Neutrophil (primary cell): ENCODE data around the gene ENTHD1.

Source experiments
- H3K27ac ChIP-seq: fragments of 200-600 bp; sonication (generic); 2 replicates; pipeline ENCODE4 v1.5.1; 2016; ENCODE audit warnings: mild to moderate bottlenecking, moderate library complexity
- H3K27me3 ChIP-seq: fragments of 200-600 bp; sonication (generic); 2 replicates; pipeline ENCODE4 v1.6.0; 2016; ENCODE audit warnings: mild to moderate bottlenecking
- H3K36me3 ChIP-seq: fragments of 200-600 bp; sonication (generic); 2 replicates; pipeline ENCODE4 v1.5.1; 2017
- H3K4me1 ChIP-seq, 2 experiments: fragments of 200-600 bp in 1 of 2; sonication (generic) in 1 of 2; 1 replicate in 1 of 2; 2 replicates in 1 of 2; pipeline versions ENCODE4 v1.5.1 to v1.6.1; 2013 to 2016; ENCODE audit warnings: low read depth in 1 of 2, low read length in 1 of 2, mild to moderate bottlenecking in 1 of 2, moderate library complexity in 1 of 2; ENCODE audit not compliant: control insufficient read depth in 1 of 2, insufficient read depth in 1 of 2
- H3K4me3 ChIP-seq, 2 experiments: fragments of 200-600 bp in 1 of 2; sonication (generic) in 1 of 2; 1 replicate in 1 of 2; 2 replicates in 1 of 2; pipeline ENCODE4 v1.5.1; 2013 to 2016; ENCODE audit warnings: low read depth in 1 of 2, low read length in 1 of 2, mild to moderate bottlenecking in 1 of 2, moderate library complexity in 1 of 2
- H3K9me3 ChIP-seq: fragments of 200-600 bp; sonication (generic); 2 replicates; pipeline ENCODE4 v1.5.1; 2016
- TF ChIP-seq, protein P1 (sequence below): fragments of 200-600 bp; sonication (generic); IDR thresholded peaks from 2 replicates; pipeline ENCODE4 v1.5.1; 2016; ENCODE audit warnings: antibody characterized with exemption

The ENTHD1 gene

DNA sequence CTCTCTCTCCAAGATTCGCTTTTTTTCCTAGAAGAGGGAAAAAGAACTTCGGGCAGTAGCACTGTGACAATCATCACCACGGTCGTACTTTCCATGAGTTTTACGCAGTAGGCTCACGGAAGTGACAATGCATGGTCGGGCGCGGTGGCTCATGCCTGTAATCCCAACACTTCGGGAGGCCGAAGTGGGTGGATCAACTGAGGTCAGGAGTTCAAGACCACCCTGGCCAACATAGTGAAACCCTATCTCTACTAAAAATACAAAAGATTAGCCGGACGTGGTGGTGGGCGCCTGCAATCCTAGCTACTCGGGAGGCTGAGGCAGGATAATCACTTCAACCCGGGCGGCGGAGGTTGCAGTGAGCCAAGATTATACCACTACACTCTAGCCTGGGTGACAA is 30.7 kb upstream of the ENTHD1 start:
- Histone ChIP-seq H3K4me3 (no peak overlapping the region), H3K9me3 (no peaks in the 10 kb centered on the region), H3K36me3 (no peaks in the 10 kb centered on the region), H3K4me1 (peaks cover 11 to 19% of the 10 kb centered on the region in 2 experiments), H3K27ac (no peak overlapping the region), H3K27me3 (no peaks in the 10 kb centered on the region)
- TF ChIP-seq, protein P1, sequence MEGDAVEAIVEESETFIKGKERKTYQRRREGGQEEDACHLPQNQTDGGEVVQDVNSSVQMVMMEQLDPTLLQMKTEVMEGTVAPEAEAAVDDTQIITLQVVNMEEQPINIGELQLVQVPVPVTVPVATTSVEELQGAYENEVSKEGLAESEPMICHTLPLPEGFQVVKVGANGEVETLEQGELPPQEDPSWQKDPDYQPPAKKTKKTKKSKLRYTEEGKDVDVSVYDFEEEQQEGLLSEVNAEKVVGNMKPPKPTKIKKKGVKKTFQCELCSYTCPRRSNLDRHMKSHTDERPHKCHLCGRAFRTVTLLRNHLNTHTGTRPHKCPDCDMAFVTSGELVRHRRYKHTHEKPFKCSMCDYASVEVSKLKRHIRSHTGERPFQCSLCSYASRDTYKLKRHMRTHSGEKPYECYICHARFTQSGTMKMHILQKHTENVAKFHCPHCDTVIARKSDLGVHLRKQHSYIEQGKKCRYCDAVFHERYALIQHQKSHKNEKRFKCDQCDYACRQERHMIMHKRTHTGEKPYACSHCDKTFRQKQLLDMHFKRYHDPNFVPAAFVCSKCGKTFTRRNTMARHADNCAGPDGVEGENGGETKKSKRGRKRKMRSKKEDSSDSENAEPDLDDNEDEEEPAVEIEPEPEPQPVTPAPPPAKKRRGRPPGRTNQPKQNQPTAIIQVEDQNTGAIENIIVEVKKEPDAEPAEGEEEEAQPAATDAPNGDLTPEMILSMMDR = no peak

DNA sequence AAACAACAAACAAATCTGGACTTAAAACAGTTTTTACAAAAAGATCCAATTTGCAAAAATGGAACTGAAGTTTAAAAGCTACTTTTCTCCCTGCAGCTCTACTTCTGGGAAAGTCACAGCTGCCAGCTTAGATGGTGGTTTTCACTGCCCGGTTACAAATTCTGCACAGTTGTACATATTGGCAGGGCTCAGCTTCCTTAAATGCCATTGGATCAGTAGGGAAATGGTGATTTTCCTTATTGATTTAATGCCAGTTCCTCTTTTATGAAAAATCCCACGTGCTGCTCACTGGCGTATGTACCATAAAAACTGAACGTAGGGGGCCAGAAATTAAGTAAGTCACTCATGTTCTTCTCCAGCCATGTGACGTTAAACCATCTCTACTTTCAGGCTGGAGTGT is 30.1 kb upstream of the ENTHD1 start:
- no peaks in the 10 kb centered on the region for H3K36me3 ChIP-seq
- no peaks in the 10 kb centered on the region for H3K27me3 ChIP-seq
- H3K4me3 ChIP-seq = no peak overlapping the region
- H3K4me1 ChIP-seq = peaks cover 5 to 13% of the 10 kb centered on the region in 2 experiments
- H3K9me3 ChIP-seq = no peaks in the 10 kb centered on the region
- TF ChIP-seq, protein P1 = no peak
- H3K27ac ChIP-seq = no peak overlapping the region

DNA sequence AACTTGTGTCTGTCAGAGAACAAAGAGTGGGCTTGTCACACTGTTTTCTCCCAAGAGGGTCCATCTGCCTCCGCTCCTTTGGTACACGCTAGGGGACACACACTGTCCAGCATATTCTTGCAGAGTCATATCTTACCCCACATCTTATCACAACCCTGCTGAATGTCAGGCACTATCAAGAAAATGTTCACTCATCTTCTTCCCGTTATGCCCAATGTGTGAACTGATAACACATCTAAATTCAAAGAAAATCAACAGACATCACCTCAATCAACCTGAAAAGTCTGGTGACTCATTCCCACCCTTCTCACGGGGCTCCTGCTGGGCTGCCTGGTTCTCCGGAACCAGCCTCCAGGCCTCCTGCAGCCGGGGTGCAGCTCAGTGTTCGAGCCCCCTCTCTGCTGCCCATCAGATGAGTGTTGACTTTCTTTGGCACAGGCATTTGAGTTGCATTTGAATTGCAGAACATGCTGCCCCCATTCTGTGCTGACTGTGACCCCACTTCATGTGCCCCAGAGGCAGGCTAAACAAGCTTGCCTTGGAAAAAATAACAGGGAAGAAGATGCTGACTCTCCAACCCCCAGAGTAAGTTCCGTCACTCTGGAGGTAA is 26.7 kb upstream of the ENTHD1 start:
- Histone ChIP-seq H3K4me3 (no peak overlapping the region), H3K36me3 (no peaks in the 10 kb centered on the region), H3K27ac (no peak overlapping the region), H3K9me3 (no peaks in the 10 kb centered on the region), H3K4me1 (no peaks in the 10 kb centered on the region), H3K27me3 (no peaks in the 10 kb centered on the region)
- TF ChIP-seq, protein P1 = no peak

DNA sequence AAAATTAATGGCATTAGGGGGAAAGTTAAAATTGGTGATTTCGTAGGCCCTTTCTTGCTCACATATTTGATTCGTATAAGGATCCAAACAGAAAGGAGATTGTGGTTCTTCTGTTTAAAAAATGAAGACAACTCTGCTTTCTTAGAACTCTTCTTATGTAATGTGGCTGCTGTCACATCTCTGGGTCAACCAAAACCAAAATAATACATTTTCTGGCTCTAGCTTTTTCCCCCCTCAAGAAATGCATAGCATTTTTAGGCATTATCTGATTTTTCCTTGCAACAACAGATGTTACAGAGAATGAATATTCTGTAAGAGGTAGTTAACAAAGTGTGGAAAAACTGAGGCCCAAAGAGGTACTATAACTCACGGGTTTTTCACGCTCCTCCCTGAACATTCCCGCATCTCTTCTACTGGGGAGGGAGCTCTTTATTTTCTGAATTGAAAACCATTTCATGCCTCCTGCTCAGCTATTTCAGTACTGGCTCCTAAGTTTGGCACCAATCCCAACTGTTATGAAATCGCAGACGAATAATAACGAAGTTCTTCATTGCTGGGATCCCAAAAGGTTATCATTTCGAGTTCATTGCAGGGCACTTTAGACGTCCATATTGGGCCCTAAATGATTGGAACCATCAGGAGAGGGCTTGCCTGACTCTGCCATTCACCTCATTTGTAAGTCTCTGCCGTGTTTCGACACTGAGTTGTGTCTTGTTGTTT is 24.4 kb upstream of the ENTHD1 start:
- no peaks in the 10 kb centered on the region for H3K4me1 ChIP-seq
- TF ChIP-seq, protein P1 = no peak
- no peak overlapping the region for H3K27ac ChIP-seq
- no peak overlapping the region for H3K4me3 ChIP-seq
- H3K36me3 ChIP-seq = no peaks in the 10 kb centered on the region
- no peaks in the 10 kb centered on the region for H3K9me3 ChIP-seq
- H3K27me3 ChIP-seq = no peaks in the 10 kb centered on the region

DNA sequence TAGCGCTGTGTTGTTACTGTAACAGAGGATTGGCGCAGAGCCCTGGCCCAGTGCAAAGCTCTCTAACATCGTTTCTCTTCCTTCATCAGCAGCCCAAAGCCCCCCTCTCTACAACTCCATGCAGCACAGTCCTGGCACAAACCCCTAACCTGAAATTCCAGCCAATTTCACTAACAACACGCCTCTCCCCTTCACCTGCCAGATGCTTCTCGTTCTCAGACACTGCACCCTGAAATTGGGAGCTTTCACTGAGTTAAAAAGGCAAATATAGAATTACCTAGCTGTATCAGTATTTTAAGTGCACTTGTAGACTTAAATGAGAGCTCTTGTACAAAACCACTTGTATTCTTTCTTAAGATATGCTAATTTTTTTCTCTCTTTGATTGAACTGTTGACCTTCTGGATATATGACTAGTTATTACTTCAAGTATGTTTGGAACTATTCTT is 23.7 kb upstream of the ENTHD1 start:
- Histone ChIP-seq H3K27ac (no peak overlapping the region), H3K9me3 (no peaks in the 10 kb centered on the region), H3K36me3 (no peaks in the 10 kb centered on the region), H3K27me3 (no peaks in the 10 kb centered on the region), H3K4me1 (no peaks in the 10 kb centered on the region), H3K4me3 (no peak overlapping the region)
- TF ChIP-seq, protein P1 = no peak
